Left lung (tissue), 10 donors: ENCODE data around the gene FFAR4. TPM values are rescaled to one million over a fixed set of nuclear protein-coding genes. Genes with fewer than 3 reads are reported as not detected.

Source experiments
- ATAC-seq: fragments of 200-7000 bp; cut with Tn5 transposase; one replicate; pipeline ENCODE4 v1.9.1; 2020; ENCODE audit warnings: moderate library complexity
- DNase-seq, 4 donors: peaks; one replicate each; pipeline ENCODE4 v3.0.0-alpha.2; 2013 to 2020
- H3K27ac ChIP-seq, 2 donors: fragments of 200-600 bp; sonication (generic) in 1 of 2; one replicate each; pipeline versions ENCODE4 v1.5.0 to v1.8.0; 2020 to 2021
- H3K27me3 ChIP-seq, 2 donors: fragments of 200-600 bp; sonication (generic) in 1 of 2; one replicate each; pipeline versions ENCODE4 v1.5.0 to v1.8.0; 2020 to 2021
- H3K36me3 ChIP-seq, 2 donors: fragments of 200-600 bp; sonication (generic) in 1 of 2; one replicate each; pipeline versions ENCODE4 v1.5.0 to v1.8.0; 2020 to 2021
- H3K4me1 ChIP-seq, 2 donors: fragments of 200-600 bp; one replicate each; pipeline ENCODE4 v1.8.0; 2021
- H3K4me3 ChIP-seq, 2 donors: fragments of 200-600 bp; sonication (generic) in 1 of 2; one replicate each; pipeline versions ENCODE4 v1.5.0 to v1.8.0; 2020 to 2021; ENCODE audit warnings: mild to moderate bottlenecking in 1 of 2
- H3K9me3 ChIP-seq, 2 donors: fragments of 200-600 bp; sonication (generic) in 1 of 2; one replicate each; pipeline versions ENCODE4 v1.5.0 to v1.8.0; 2020 to 2021
- CTCF ChIP-seq, 2 donors: fragments of 200-600 bp; sonication (generic) in 1 of 2; IDR thresholded peaks; one replicate each; pipeline versions ENCODE4 v1.5.0 to v1.8.0; 2021; ENCODE audit warnings: antibody characterized with exemption in 2 of 2
- intact Hi-C, 2 donors: fragments of 100-400 bp; cut with DNase I; formaldehyde crosslinking; loops; one replicate each; pipeline versions ENCODE4 v1.11.2 to v1.14.2; 2022
- polyA plus RNA-seq, 6 donors: library from polyadenylated mRNA; unstranded; fragments of 120-200 nt; gene quantifications; one replicate each; pipeline ENCODE4 v1.2.1, GENCODE V29; 2013; ENCODE audit not compliant: insufficient read length in 6 of 6
- total RNA-seq, 2 donors: library from RNA; stranded (reverse); fragmentation: NEBNext Ultra II Directional; extraction: Animal tissue kit (Norgen Biotek cat#: 25700); gene quantifications; one replicate each; pipeline ENCODE4 v1.2.1, GENCODE V29; 2021
- donor health status: DM: no; HTN: yes; CAD: no.
- donor health status: DM: no; HTN: no; CAD: no.

Gene FFAR4
- total and polyA plus RNA-seq, 8 donors: 0.07 to 4.0 (median 0.20) TPM

- Histone ChIP-seq H3K27me3 (no peaks in the 10 kb centered on the region), H3K4me3 (no peak overlapping the region), H3K9me3 (no peaks in the 10 kb centered on the region), H3K27ac (no peak overlapping the region), H3K4me1 (no peaks in the 10 kb centered on the region), H3K36me3 (no peaks in the 10 kb centered on the region)
- intact Hi-C loops: no loop called here
- TF ChIP-seq CTCF (IDR thresholded peaks at IDR 0.05): no peak
- DNase-seq (no peak), ATAC-seq (no peak)
Measured at GRCh38 chr10:93553482-93554315, 12.8 kb upstream of the FFAR4 start.

- Histone ChIP-seq H3K27ac (no peak overlapping the region), H3K27me3 (no peaks in the 10 kb centered on the region), H3K4me1 (no peaks in the 10 kb centered on the region), H3K4me3 (no peak overlapping the region), H3K36me3 (no peaks in the 10 kb centered on the region), H3K9me3 (no peaks in the 10 kb centered on the region)
- DNase-seq: no peak
- intact Hi-C loops: no loop called here
- no peak for ATAC-seq
- TF ChIP-seq CTCF (IDR thresholded peaks at IDR 0.05): no peak
Measured at GRCh38 chr10:93554316-93554663, 12.2 kb upstream of the FFAR4 start.

- H3K27me3 ChIP-seq: no peaks in the 10 kb centered on the region
- H3K36me3 ChIP-seq: no peaks in the 10 kb centered on the region
- peak; percentile 61 to 83 (median 76) for DNase-seq
- no peaks in the 10 kb centered on the region for H3K4me1 ChIP-seq
- ATAC-seq: peak; percentile 96
- peaks cover 0 to 2% of the 10 kb centered on the region in 2 donors for H3K9me3 ChIP-seq
- peak; percentile 62 to 70 for TF ChIP-seq CTCF (IDR thresholded peaks at IDR 0.05)
- no peak overlapping the region for H3K4me3 ChIP-seq
- intact Hi-C loops: no loop called here
- peak overlapping the region in 1 of 2 donors; percentile 3 for H3K27ac ChIP-seq
Measured at GRCh38 chr10:93554760-93555432, 11.6 kb upstream of the FFAR4 start.

GRCh38 chr10:93559490-93559889, 7.0 kb upstream of the FFAR4 start:
- H3K9me3 ChIP-seq: peaks cover 0 to 2% of the 10 kb centered on the region in 2 donors
- no peak overlapping the region for H3K27ac ChIP-seq
- H3K4me1 ChIP-seq: no peaks in the 10 kb centered on the region
- ATAC-seq (no peak), DNase-seq (no peak)
- H3K27me3 ChIP-seq: no peaks in the 10 kb centered on the region
- intact Hi-C loops: no loop called here
- H3K4me3 ChIP-seq: no peak overlapping the region
- no peak for TF ChIP-seq CTCF (IDR thresholded peaks at IDR 0.05)
- H3K36me3 ChIP-seq: no peaks in the 10 kb centered on the region

- intact Hi-C loops: no loop called here
- Histone ChIP-seq H3K9me3 (peaks cover 0 to 2% of the 10 kb centered on the region in 2 donors), H3K36me3 (no peaks in the 10 kb centered on the region), H3K4me3 (no peak overlapping the region), H3K27ac (no peak overlapping the region), H3K27me3 (peaks cover under 1 to 7% of the 10 kb centered on the region in 2 donors), H3K4me1 (peaks cover 0 to under 1% of the 10 kb centered on the region in 2 donors)
- TF ChIP-seq CTCF (IDR thresholded peaks at IDR 0.05): no peak
- DNase-seq: no peak
- ATAC-seq: no peak
Measured at GRCh38 chr10:93560541-93560940, 5.9 kb upstream of the FFAR4 start.
